HCT116 (cell line): ENCODE measurements around the gene TTBK1. TPM values are rescaled to one million over a fixed set of nuclear protein-coding genes. Genes with fewer than 3 reads are reported as not detected.

Experiments used
- ATAC-seq: fragments of 200-7000 bp; cut with Tn5 transposase; 2 replicates; pipeline ENCODE4 v1.9.1; 2020; ENCODE audit warnings: mild to moderate bottlenecking, moderate library complexity
- BruUV-seq: library from RNA; stranded (reverse); fragments of 400-500 nt; replicated peaks from 2 replicates; lab custom pipeline; 2021; lab: Mats Ljungman, UMichigan
- CTCF ChIA-PET: fragments of 300-600 bp; sonication (Branson Sonifier 250); formaldehyde crosslinking; loops from one replicate; lab custom pipeline; 2021; ENCODE audit warnings: antibody characterized with exemption; lab: Charles Lee
- POLR2A ChIA-PET: fragments of 300-600, 350-600 bp; sonication (Branson Sonifier 250); formaldehyde crosslinking; loops from one replicate; lab custom pipeline; 2021; ENCODE audit warnings: antibody characterized with exemption; lab: Charles Lee
- RAD21 ChIA-PET, 2 experiments: fragments of 300-600 bp; sonication (Branson Sonifier 250); formaldehyde crosslinking; loops; one replicate each; lab custom pipeline; 2023; ENCODE audit warnings: low total read pairs in 2 of 2; ENCODE audit not compliant: uncharacterized antibody in 2 of 2, unreplicated experiment in 2 of 2, low non-redundant PET in 1 of 2; lab: Charles Lee
- DNase-seq: peaks from one replicate; pipeline ENCODE4 v3.0.0-alpha.2; 2010; ENCODE audit warnings: low read depth, low spot score
- H2AFZ ChIP-seq: fragments of 200-600 bp; shearing (Covaris generic), sonication (generic); 2 replicates; pipeline ENCODE4 v1.6.1; 2017; ENCODE audit warnings: low read depth, mixed run types, mixed read lengths, antibody characterized with exemption, low read length; ENCODE audit not compliant: poor library complexity, severe bottlenecking
- H3K27ac ChIP-seq: 2 replicates; pipeline ENCODE4 v1.5.1; 2012; ENCODE audit warnings: low read depth, low read length
- H3K27me3 ChIP-seq: fragments of 200-600 bp; sonication (generic); 2 replicates; pipeline ENCODE4 v1.6.1; 2016; ENCODE audit warnings: mixed run types, low read length, mixed read lengths; ENCODE audit not compliant: insufficient read depth
- H3K36me3 ChIP-seq, 2 experiments: fragments of 200-500 bp in 1 of 2; fragments of 200-600 bp in 1 of 2; sonication (Bioruptor generic) in 1 of 2; sonication (generic) in 1 of 2; 2 replicates each; pipeline versions ENCODE4 v1.5.1 to v1.6.1; 2014 to 2016; ENCODE audit warnings: low read length in 2 of 2, inconsistent platforms in 1 of 2, mixed read lengths in 1 of 2, mixed run types in 1 of 2; ENCODE audit not compliant: insufficient read depth in 2 of 2, control insufficient read depth in 1 of 2
- H3K4me1 ChIP-seq, 2 experiments: fragments of 200-600 bp in 1 of 2; sonication (generic) in 1 of 2; 2 replicates each; pipeline versions ENCODE4 v1.5.1 to v1.6.1; 2012 to 2017; ENCODE audit warnings: low read length in 2 of 2, inconsistent platforms in 1 of 2, mild to moderate bottlenecking in 1 of 2, mixed read lengths in 1 of 2, mixed run types in 1 of 2, moderate library complexity in 1 of 2; ENCODE audit not compliant: insufficient read depth in 2 of 2, control insufficient read depth in 1 of 2
- H3K4me2 ChIP-seq: fragments of 200-600 bp; sonication (generic); 2 replicates; pipeline ENCODE4 v1.6.1; 2017; ENCODE audit warnings: mixed run types, low read length, mixed read lengths
- H3K4me3 ChIP-seq, 2 experiments: fragments of 200-600 bp in 1 of 2; sonication (generic) in 1 of 2; replicated peaks in 1 of 2; 2 replicates each; pipeline ENCODE4 v1.5.1; 2011 to 2016; ENCODE audit warnings: low read length in 2 of 2, control low read depth in 1 of 2, low read depth in 1 of 2, mild to moderate bottlenecking in 1 of 2, mixed read lengths in 1 of 2, mixed run types in 1 of 2
- H3K79me2 ChIP-seq: fragments of 200-600 bp; sonication (generic); 2 replicates; pipeline ENCODE4 v1.6.1; 2017; ENCODE audit warnings: mild to moderate bottlenecking, mixed run types, low read length, moderate library complexity, mixed read lengths; ENCODE audit not compliant: insufficient read depth
- H3K9ac ChIP-seq: fragments of 200-600 bp; sonication (generic); 2 replicates; pipeline ENCODE4 v1.6.1; 2016; ENCODE audit warnings: low read length, mixed read lengths
- H3K9me2 ChIP-seq: fragments of 200-600 bp; sonication (generic), shearing (Covaris generic); 2 replicates; pipeline ENCODE4 v1.6.1; 2017; ENCODE audit warnings: mixed run types, mild to moderate bottlenecking, moderate library complexity; ENCODE audit not compliant: insufficient read depth
- H3K9me3 ChIP-seq, 2 experiments: fragments of 200-500 bp in 1 of 2; fragments of 200-600 bp in 1 of 2; sonication (Bioruptor generic) in 1 of 2; sonication (generic) in 1 of 2; 2 replicates each; pipeline ENCODE4 v1.6.1; 2014 to 2017; ENCODE audit warnings: low read length in 2 of 2, mixed read lengths in 2 of 2, inconsistent platforms in 1 of 2, low read depth in 1 of 2, mild to moderate bottlenecking in 1 of 2, mixed run types in 1 of 2, moderate library complexity in 1 of 2; ENCODE audit not compliant: control insufficient read depth in 1 of 2, insufficient read depth in 1 of 2
- H4K20me1 ChIP-seq: fragments of 200-600 bp; sonication (generic), shearing (Covaris generic); 2 replicates; pipeline ENCODE4 v1.6.1; 2017; ENCODE audit warnings: mixed run types, mild to moderate bottlenecking, moderate library complexity; ENCODE audit not compliant: insufficient read depth
- ELF1 ChIP-seq: IDR thresholded peaks from 2 replicates; pipeline ENCODE4 v1.6.1; 2012; ENCODE audit warnings: low read depth, borderline replicate concordance
- MAX ChIP-seq: IDR thresholded peaks from 2 replicates; pipeline ENCODE4 v1.6.1; 2012
- POLR2AphosphoS5 ChIP-seq: IDR thresholded peaks from 2 replicates; pipeline ENCODE4 v1.6.1; 2011; ENCODE audit warnings: mild to moderate bottlenecking, low read depth, low read length, moderate library complexity
- ZBTB33 ChIP-seq: IDR thresholded peaks from 2 replicates; pipeline ENCODE4 v1.6.1; 2011; ENCODE audit warnings: mild to moderate bottlenecking, low read length, moderate library complexity; ENCODE audit not compliant: insufficient replicate concordance; ENCODE audit errors: extremely low read depth
- intact Hi-C: fragments of 100-400 bp; cut with micrococcal nuclease; formaldehyde crosslinking; loops from 2 replicates; pipeline ENCODE4 v1.10.0; 2022
- total RNA-seq: library from RNA; stranded (reverse); gene quantifications from one replicate; pipeline ENCODE4 v1.2.1, GENCODE V29; 2021; ENCODE audit not compliant: unreplicated experiment

The TTBK1 gene
- total RNA-seq, 1 experiment from 2014 or later = not detected

GRCh38 chr6:43308101-43308989 is 65.1 kb downstream of the TTBK1 start, which contains the start of gene CRIP3 (continued):
- TF ChIP-seq ZBTB33 (no peak), ELF1 (no peak)

GRCh38 chr6:43308990-43309477 is 65.8 kb downstream of the TTBK1 start:
- no peak overlapping the region for H2AFZ ChIP-seq
- RAD21 ChIA-PET = no interaction called here
- no peak overlapping the region for H3K27ac ChIP-seq
- POLR2A ChIA-PET = no interaction called here
- no peak overlapping the region for H3K4me3 ChIP-seq
- intact Hi-C loops = no loop called here
- BruUV-seq = no TSS peak
- H3K27me3 ChIP-seq = no peaks in the 10 kb centered on the region
- no peak overlapping the region for H3K9ac ChIP-seq
- no peaks in the 10 kb centered on the region for H4K20me1 ChIP-seq
- H3K9me2 ChIP-seq = no peaks in the 10 kb centered on the region
- ATAC-seq = no peak
- no peaks in the 10 kb centered on the region for H3K79me2 ChIP-seq
- CTCF ChIA-PET = no interaction called here
- peaks cover 2 to 8% of the 10 kb centered on the region in 2 experiments; a peak in 3 of 4 replicates for H3K4me1 ChIP-seq
- no peak overlapping the region for H3K4me2 ChIP-seq
- no peaks in the 10 kb centered on the region for H3K9me3 ChIP-seq
- TF ChIP-seq POLR2AphosphoS5 (no peak), MAX (no peak)
- no peaks in the 10 kb centered on the region for H3K36me3 ChIP-seq
- no peak for DNase-seq
